Left cardiac atrium (tissue), 4 donors: Measurements from ENCODE around the gene ALS2CL. TPM values are rescaled to one million over a fixed set of nuclear protein-coding genes. Genes with fewer than 3 reads are reported as not detected.

Source experiments
- ATAC-seq, 2 donors: fragments of 200-7000 bp; cut with Tn5 transposase; one replicate each; pipeline ENCODE4 v1.9.1; 2020; ENCODE audit warnings: mild to moderate bottlenecking in 2 of 2, moderate library complexity in 2 of 2
- DNase-seq: peaks from one replicate; pipeline ENCODE4 v3.0.0-alpha.2; 2020
- intact Hi-C, 2 donors: fragments of 100-400 bp; cut with DNase I; formaldehyde crosslinking; loops; one replicate each; pipeline versions ENCODE4 v1.14.1 to v1.15.1; 2022 to 2023
- total RNA-seq, 2 donors: library from RNA; stranded (reverse); fragmentation: NEBNext Ultra II Directional; extraction: Animal tissue kit (Norgen Biotek cat#: 25700); gene quantifications; one replicate each; pipeline ENCODE4 v1.2.1, GENCODE V29; 2021
- donor health status: DM: no; HTN: yes; CAD: no.
- donor health status: DM: no; HTN: yes; CAD: no; lungs with severe emphysema.
- donor health status: DM: yes; HTN: yes; CAD: no.
- donor health status: Dilated cardiomyopathy.

The ALS2CL gene
- total RNA-seq, 2 donors from 2014 or later = 17.3 to 23.8 TPM

DNA sequence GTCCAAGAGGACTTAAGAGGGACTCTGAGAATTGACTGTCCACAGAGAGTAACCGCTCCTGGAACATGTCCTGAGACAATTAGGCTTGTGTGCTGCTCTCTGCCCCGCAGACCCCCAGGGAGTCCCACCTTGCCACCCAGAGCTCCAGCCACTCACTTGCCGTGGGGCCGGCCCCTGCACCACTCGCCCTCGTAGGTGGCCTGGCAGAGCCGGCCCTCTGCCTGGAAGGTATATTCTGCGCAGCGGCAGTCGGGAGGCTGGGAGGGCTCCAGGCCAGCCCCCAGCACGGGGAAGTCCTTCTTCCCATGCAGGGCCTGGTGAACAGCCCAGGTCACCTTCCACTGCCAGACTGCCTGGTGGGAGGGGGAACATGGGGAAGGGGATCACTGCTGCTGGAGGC is 10.5 kb downstream of the ALS2CL start:
- intact Hi-C loops = no loop called here
- ATAC-seq (no peak), DNase-seq (no peak)

DNA sequence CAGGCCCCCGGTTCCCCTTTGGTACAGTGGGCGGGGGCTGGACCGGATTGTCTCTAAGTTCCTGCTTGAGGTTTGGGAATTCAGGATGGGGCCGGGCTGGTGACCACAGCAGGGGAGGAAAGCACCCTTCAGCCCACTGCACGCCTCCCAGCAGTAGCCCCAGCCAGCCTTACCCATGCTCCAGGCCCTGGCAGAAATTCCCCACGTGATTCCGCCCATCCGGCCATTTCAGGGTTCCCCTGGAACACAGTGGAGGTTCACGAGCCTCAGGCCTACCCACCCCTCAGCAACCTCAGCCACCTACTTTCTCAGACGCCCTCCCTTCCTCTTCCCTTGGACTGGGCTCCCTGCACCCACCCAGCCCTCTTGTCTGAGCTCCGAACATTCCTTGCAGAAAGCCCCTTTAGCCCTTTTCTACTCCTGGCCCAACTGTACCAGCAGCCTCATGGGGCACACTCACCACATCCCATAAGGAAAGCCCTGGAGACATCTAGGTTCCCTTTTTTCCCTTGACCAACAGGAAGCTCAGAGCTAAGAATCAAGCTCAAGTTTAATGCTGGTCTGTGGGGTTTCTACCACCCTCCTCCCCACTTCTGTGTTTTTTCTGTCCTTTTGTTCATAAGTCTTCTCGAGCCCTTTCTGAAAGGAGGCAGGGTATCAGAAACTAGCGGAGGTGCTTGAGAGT is 11.5 kb downstream of the ALS2CL start:
- DNase-seq = no peak
- intact Hi-C loops = no loop called here
- ATAC-seq = no peak

DNA sequence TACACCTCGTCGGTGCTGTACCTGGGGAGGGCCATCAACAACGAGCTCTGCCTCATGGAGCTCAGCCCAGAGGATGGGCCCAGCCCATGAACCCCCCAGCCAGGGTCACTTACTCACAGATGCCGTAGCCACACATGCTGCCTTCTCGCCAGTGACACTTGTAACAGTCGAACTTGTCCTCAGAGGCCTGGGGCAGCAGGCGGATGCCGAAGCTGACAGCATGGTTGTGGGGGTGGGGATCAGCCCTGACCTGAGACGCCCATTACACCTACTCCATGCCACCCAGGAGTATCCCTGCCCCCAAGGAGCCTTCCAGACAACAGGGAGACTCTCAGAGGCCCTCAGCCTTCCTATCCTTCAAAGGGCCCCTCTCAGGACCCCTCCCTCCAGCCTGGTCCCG is 12.1 kb downstream of the ALS2CL start:
- DNase-seq = no peak
- ATAC-seq = no peak
- intact Hi-C loops = no loop called here

DNA sequence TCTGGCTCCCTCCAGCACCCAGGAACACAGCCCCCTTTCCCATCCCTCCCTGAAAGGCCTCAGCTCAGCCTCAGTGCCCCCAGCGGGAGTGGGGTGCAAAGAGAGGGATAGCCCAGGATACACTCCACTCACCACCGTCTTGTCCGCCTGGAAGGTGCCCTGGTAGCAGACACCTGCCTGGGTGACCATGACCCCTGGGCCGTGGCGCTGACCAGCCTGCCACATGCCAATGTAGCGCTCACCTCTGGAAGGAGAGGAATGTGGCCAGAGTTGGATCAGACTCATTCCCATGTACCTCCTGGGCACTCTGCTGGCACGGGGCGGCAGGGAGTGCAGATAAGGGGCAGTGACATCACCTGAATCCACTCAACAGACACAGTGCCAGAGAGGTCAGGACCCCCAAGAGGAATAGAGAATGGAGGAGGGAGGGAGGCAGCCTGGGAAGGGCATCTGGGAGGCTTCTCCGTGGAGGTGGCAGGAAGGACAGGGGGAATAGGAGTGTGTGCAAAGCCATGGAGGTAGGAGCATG is 13.1 kb downstream of the ALS2CL start:
- DNase-seq (no peak), ATAC-seq (peak in 1 of 2 donors; percentile 40)
- intact Hi-C loops = no loop called here

DNA sequence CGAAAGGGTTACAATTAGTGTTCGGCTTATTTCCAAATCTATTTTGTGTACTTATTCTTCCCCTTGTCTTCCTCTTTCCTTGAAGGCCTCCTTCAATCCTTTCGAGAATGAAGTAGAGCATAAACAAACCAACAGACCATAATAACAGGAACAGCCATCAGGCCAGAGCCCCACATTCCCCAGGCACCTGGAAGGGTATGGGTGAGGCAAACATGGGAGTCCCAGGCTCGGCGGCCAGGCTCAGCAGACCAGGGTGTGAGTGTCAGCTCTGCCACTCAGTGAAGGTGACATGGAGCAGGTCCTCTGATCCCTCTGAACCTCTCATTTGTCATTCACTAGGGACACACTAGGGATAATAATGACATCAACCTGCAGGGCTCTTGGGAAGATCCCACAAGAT is 13.8 kb downstream of the ALS2CL start:
- intact Hi-C loops = no loop called here
- DNase-seq (no peak), ATAC-seq (no peak)

DNA sequence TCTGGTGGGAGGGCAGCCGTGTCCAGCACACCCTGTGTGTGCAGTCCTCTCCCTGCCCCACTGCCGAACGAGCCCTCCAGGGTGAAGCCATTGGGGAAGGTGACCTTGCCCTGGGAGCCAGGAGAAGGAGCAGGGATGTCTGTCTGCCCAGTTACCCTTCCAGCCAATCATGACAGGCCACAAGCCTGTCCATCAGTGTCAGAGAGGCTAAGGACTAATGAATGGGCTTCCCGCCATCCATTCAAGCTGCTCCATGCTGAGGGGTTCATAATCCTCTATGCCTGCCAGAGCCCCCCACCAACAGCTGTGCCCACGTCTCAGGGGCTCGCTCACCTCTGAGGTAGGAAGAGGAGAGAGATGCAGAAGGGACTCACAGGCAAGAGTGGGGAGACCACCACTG is 15.2 kb downstream of the ALS2CL start:
- DNase-seq (no peak), ATAC-seq (no peak)
- intact Hi-C loops = no loop called here

DNA sequence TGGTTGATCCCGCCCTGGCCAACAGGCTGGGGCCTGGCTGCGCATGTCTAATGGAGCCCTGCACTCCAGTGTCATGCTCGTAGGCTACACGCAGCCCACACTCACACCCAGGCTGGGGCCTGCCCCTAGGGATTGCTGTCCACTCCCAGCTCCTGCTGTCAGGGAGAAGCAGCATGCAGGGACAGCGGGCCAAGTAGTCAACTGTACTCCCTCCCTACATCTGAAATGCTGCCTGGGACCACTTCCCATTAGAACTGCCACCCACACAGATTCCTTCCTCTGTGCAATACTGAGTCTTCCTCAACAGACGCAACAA is 16.1 kb downstream of the ALS2CL start:
- intact Hi-C loops = no loop called here
- ATAC-seq (peak; percentile 52 to 87), DNase-seq (peak; percentile 75)

DNA sequence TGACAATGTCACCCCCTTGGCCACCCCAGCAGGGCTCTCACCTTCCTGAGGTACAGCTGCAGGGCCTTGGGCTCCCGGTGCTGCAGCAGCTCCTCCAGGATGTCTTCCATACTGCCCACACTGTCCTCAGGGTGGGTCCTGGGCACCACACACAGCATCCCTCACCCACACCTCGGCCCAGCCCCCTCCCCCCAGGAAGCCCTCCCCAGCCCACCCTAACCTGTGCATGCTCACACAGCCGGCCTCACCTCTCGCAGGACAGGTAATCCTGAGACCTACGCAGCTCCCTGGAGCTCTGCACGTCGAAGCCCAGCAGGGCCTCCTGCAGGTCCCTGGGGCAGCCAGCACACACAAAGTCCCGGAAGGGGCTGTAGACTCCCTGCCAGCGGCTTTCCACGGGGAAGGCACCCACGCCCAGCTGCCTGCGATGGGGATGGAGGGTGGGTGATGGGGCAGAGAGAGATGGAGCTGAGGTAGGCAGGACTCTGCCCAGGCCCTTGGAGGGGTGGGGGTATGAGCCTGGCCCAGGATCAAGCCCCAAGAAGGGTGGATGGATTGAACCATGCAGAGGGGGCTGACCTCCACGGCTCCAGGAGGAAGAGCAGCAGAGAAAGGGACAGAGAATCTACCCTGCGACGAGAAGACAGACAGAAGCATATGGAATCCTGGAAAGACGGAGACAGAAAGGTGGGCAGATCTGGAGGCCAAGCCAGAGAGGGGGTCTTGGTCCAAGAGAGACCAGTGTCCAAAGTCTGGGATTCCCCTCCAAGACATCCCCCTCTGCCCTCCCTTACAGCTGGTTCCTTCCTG is 16.7 kb downstream of the ALS2CL start:
- ATAC-seq = no peak
- intact Hi-C loops = no loop called here

DNA sequence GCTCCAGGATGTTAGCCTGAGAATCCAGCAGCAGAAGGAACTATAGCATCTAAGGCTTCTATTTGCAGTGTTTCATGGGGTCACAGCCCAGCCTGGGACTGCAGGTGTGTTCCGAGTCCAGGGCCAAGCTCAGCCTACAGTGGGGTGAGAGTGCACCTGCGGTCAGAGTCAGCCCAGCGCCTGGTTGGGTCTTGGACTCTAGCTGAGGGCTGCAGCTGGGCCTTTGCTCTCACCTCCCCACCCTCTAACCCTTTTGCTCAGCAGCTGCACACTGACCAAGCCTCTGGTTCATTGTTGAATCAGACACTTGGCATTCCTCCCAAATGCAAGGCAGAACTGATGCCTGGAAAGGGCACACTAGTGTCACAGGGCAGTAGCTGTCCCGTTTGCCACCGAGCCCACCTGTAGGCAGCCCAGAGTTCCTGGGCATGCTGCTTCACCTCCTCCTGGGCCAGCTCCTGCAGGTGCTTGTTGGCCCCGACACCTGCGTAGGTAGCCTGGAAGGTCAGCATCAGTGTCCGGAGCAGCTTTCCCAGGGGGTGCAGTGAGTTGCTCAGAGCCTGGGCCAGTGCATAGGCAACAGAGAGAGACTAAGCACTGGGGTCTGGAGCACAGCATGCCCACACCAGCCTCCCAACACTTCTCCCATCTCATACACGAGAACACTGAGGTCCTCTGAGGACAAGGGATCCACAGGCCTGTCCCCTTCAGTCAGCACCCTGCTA is 17.5 kb downstream of the ALS2CL start:
- intact Hi-C loops = no loop called here
- peak in 1 of 2 donors; percentile 8 for ATAC-seq
- DNase-seq = peak; percentile 19

More for the DNA sequence above, 16.7 kb downstream of the ALS2CL start:
- DNase-seq = peak; percentile 20

DNA sequence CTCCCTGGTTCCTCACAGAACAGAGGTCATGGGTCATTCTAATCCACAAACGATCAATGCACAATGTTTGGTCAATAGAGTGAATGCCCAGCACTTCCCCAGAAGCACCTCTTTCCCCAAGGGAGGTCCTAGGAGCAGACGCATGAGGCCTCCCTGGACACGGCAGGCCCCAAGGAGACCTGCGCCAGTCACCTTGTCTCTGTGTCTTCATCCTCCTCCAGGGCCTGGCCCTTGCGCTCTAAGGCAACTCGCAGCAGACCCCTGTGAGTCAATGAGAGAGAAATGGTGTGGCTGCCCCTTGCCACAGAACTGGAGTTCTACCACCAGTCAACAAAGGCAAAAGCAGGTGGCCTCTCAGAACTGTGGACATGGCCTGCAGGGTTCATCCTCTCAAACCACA is 18.1 kb downstream of the ALS2CL start:
- DNase-seq = peak; percentile 10
- ATAC-seq = no peak
- intact Hi-C loops = no loop called here

DNA sequence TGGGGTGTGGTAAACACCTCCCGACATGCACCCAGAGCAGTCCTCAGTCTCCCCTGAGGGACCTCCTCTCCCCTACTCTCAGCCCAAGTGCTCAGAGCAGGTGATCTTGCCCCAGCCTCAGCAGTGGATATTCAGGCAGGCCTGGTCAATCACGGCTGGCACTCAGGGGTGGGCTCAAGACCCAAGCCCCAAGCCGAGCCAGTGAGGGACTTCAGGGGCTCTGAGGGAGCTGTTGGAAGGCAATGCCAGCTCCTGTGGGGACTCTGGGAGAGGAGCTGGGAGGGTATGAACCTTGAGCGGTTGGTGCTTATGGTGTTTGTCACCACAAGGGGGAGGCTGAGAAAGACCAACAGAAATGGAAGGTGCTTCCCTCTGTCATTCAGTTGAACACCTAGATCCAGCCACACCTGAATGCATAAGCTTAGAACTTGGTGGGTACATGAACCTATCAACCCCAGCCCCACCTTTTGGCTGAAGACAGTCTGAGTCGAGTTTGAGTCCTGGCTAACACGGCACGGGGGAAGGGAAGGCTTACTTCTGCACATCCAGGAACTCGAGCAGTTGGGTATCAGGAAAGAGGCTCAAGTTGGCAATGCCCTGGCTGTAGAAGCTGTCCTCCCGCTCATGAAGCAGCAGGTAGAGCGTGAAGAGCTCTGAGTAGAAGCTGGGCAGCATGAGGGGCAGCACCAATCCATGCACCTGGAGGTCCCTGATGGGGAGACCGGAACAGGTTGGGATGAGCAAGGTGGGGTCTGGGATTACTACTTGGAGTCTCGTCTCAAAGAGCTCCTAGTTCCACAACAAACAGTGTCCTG is 19.2 kb downstream of the ALS2CL start:
- no peak for ATAC-seq
- intact Hi-C loops = no loop called here
- DNase-seq = peak; percentile 12

DNA sequence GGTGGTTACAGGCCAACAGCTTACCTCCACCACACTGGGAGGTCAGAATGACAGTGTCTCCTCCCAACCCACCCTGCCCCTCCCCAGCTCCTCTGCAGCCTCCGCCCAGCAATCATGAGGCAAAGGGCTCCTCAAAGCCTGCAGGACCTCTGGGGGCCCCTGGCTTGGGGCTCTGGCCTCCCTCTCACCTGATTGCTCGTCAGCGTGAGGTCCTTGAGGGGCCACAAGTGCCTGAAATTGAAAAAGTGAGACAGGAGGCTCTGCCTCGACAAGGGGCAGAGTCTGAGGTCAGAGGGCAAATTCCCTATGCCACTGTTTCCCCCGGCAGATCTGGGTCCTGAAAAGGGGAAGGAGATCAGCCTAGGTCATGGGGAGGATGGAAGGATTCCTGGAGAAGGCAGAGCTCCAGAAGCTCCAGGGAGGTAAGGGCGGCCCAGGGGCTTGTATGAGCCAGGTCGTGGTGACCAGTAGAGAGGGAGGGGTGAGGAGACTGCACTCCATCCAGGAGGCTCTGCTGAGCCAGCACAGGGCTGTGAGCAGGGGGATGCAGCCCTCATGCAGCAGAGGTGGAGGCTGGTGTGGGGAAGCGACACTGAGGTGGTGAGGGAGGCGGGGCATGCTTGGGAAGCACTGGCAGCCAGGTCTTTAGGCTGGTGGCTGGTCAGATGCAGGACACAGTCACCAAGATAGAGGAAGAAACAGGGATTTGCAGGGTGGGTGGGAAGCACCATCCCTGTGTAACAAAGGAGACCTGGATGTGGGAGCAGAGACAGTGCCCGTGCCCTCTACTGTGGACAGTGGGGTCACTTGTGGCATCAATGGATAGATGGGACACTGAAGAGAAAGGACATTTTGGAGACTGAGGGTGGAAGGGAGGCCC is 20.1 kb downstream of the ALS2CL start:
- no peak for ATAC-seq
- intact Hi-C loops = no loop called here
- peak; percentile 9 for DNase-seq

DNA sequence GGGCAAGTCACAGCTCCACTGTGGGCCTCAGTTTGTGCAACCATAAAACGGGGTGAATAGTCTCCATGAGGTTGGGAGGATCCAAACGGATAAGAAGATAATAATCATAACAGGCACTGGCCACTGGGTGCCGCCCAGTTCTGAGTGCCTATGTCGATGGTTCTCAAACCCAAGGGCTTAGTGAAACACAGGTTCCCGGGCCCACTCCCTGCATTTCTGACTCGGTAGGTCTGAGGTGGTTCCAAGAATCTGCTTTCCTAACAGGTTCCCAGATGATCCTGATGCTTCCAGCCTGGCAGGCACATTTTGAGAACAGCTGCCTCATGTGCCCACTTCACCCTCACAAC is 21.2 kb downstream of the ALS2CL start:
- ATAC-seq = no peak
- DNase-seq = peak; percentile 3
- intact Hi-C loops = no loop called here

DNA sequence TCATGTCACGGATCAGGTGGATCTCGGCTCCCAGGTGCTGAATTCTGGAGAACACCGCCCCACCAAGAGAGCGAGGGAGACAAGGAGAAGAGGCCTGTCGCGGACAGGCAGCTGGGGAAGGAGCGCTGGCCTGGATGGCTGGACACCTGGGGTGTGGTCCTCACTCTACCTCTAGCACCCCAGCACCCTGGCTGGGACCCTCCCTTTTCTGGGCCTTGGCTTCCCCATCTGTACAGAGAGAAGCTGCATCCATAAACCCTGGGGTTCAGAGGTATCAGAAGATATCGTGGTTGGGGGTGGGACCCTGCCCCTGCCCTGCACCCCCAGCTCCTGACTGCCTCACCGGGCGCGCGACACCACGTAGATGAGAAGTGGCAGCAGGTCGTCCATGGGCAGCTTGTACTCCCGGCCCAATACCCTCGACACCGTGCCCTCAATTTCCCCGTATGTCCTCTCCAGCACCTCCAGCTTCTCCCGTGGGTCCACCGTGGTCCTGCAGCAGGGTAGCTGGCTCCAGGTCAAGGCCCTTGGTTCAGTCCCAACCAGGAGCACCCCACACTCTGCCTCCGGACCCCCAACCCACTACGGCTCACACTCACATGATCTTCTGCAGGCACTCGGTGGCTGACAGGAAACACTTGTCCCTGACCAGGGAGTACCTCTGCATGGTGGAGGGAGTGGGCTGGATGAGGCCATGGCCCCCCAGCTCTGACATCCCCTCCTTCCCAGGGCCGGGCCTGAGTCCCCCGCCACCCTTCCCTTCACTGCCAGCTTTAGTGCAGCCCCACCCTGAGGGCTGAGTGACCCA is 21.7 kb downstream of the ALS2CL start:
- ATAC-seq = no peak
- DNase-seq = peak; percentile 16
- intact Hi-C loops = no loop called here

DNA sequence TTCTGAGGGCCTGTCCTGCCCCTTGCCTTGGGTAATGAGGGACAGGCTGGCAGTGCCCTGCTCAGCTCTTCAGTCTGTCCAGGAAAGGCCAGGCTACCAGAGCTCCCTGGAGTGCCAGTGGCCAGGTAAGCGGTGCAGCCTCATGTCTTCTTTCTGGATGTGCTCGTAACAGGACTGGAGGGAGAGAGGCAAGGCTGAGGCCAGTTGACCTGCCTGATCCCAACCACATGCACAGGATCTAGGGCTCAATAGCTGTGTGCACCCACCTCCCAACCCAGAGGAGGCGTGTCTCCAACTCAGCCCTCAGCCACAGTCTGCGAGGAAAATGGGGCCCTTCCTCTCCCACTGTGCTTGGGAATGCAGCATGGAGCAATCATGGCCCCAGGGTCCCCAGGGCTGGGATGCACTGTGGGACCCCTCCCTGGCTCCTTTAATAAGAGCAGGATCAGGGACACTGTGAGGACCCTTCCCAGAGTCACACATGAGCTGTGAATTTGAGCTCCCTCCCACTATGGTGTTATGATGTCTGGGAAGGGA is 22.5 kb downstream of the ALS2CL start:
- intact Hi-C loops = no loop called here
- DNase-seq = peak; percentile 17

DNA sequence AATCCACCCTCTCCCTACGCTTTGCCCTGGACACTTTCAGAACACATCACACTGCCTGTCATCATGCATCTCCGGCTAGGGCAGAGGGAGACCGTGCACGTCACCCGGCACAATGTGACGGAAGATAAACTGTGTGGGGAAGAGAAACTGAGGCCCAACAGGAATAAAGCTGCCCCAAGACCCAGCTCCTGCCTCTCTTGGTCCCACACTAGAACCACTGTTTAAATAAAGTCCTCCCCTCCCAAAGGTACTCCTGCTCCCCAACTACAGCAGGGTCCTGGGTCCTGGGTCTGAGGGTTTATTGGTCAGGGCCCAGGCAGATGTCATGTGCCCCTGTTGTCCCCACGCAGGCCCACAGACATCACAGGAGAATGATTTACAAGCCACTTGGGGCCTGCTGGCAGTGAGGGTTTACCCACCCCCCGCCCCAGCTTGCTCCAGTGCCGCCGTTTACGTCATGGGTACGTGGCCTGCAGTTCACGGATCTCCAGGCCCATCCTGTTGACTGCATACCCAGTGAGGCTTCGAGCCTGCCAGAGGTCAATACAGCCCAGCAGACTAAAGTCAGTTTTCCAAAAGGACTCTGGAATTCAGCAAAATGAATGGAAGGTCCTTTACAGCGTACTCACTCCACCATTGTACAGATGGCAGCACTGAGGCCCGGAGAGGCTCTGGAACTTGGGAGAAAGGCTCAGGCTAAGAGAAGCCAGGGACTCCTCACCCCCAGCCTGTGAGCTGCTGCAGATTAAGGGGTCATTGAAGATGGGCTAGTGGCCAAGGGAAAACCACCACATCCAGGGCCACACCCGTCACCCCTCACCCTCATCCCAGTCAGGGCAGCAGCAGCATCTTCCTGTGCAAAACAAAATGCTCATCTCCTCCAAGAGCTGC is 23.2 kb downstream of the ALS2CL start:
- intact Hi-C loops = no loop called here
- ATAC-seq (no peak), DNase-seq (peak; percentile 13)

More for the DNA sequence above, 22.5 kb downstream of the ALS2CL start:
- no peak for ATAC-seq
